Measurements from ENCODE around the gene LSP1. TPM values are rescaled to one million over a fixed set of nuclear protein-coding genes. Genes with fewer than 3 reads are reported as not detected.

LSP1 gene
- total and polyA plus RNA-seq, 10 donors: 136 to 422 (median 335) TPM

DNA sequence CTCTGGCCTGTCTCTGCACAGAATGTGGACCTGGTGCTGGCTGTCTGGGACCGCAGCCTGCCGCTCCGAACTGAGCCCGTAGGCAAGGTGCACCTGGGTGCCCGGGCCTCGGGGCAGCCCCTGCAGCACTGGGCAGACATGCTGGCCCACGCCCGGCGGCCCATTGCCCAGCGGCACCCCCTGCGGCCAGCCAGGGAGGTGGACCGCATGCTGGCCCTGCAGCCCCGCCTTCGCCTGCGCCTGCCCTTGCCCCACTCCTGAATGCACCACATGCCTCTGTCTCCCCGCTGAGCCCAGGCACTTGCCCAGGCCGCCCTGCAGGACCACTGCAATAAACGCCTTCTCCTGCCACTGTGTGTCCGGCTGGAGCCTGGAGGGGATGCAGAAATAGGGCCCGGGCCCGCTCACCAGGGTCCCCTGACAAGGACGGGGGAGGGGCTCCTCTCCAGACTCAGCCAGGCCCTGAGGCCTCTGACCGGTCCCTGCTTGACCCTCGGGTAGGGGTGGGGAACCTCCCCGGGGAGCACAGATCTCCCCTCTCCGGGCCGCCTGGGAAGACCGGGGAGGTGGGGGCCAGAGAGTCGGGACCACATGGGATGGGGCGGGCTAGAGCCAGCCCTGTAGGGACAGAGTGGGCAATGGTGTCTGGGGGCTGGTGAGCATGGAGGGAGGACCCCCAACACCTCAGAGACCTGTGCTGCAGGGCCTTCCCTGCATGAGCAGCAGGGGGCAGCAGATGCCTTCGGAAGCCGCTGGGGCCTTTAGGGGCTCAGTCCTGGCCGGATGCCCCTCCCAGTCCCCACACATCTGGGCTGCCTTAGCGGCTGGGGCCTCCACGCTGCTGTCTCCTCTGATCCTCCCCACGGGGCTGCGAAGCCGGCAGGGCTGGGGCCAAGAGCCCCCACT, 15.5 kb upstream of the LSP1 start:
- Histone ChIP-seq H3K9me3 (no peaks in the 10 kb centered on the region), H3K27ac (peak overlapping the region in 6 of 8 donors; percentile 1 to 94 (median 88)), H3K4me1 (peaks cover 26 to 65% (median 60%) of the 10 kb centered on the region in 6 donors), H3K27me3 (replicated peaks in 1 of 7) (peaks cover 0 to 10% (median 0%) of the 10 kb centered on the region in 7 donors), H3K36me3 (no peaks in the 10 kb centered on the region), H3K4me3 (peak overlapping the region in 1 of 8 donors; percentile 32)
- WGBS, 5 donors: 34 to 60% (median 50%) methylated on average over 17 to 38 of the region's 38 CpGs
- DNase-seq: peak; percentile 96
- intact Hi-C loops (cut with DNase I; ENCODE audit: low total_unique reads): loop anchor here (5.0 kb wide), 1 partner anchor 315 kb away; no protein-coding TSS in a partner anchor
- TF ChIP-seq POLR2A (IDR thresholded peaks at IDR 0.05): no peak
- TF ChIP-seq CTCF (IDR thresholded peaks at IDR 0.05 in 8 of 11, conservative IDR thresholded peaks at IDR 0.05 in 3 of 11): peak; percentile 82 to 98 (median 96)
- TF ChIP-seq POLR2AphosphoS5 (IDR thresholded peaks at IDR 0.05): peak; percentile 65 to 69 (median 67)

DNA sequence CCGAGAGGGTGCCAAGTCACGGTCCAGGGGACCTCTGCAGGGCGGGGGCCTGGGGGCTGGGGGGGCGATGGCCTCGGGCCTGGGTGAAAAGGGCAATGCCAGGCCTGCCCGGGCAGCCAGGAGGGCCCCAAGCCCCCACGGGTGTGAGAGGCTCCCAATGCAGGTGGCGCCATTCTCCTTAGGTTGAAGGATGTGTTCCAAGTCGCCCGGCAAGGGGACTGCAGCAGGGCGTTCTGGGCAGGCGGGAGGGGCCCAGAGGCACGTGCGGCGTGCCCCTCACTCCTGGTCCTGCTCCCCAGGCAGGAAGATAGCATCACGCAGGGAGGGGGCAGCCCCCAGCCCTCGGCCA, 14.8 kb upstream of the LSP1 start:
- no peak for TF ChIP-seq POLR2AphosphoS5 (IDR thresholded peaks at IDR 0.05)
- no peak for TF ChIP-seq POLR2A (IDR thresholded peaks at IDR 0.05)
- peak in 1 of 11 experiments; percentile 1 for TF ChIP-seq CTCF (IDR thresholded peaks at IDR 0.05 in 8 of 11, conservative IDR thresholded peaks at IDR 0.05 in 3 of 11)
- Histone ChIP-seq H3K27me3 (replicated peaks in 1 of 7) (peaks cover 0 to 4% (median 0%) of the 10 kb centered on the region in 7 donors), H3K4me1 (peaks cover 23 to 65% (median 60%) of the 10 kb centered on the region in 6 donors), H3K36me3 (no peaks in the 10 kb centered on the region), H3K4me3 (peak overlapping the region in 1 of 8 donors; percentile 32), H3K27ac (peak overlapping the region in 6 of 8 donors; percentile 1 to 94 (median 88)), H3K9me3 (no peaks in the 10 kb centered on the region)
- no peak for DNase-seq
- WGBS, 5 donors: 36 to 63% (median 47%) methylated on average over 7 to 17 of the region's 17 CpGs
- intact Hi-C loops (cut with DNase I; ENCODE audit: low total_unique reads): loop anchor here (5.0 kb wide), 1 partner anchor 314 kb away; no protein-coding TSS in a partner anchor

DNA sequence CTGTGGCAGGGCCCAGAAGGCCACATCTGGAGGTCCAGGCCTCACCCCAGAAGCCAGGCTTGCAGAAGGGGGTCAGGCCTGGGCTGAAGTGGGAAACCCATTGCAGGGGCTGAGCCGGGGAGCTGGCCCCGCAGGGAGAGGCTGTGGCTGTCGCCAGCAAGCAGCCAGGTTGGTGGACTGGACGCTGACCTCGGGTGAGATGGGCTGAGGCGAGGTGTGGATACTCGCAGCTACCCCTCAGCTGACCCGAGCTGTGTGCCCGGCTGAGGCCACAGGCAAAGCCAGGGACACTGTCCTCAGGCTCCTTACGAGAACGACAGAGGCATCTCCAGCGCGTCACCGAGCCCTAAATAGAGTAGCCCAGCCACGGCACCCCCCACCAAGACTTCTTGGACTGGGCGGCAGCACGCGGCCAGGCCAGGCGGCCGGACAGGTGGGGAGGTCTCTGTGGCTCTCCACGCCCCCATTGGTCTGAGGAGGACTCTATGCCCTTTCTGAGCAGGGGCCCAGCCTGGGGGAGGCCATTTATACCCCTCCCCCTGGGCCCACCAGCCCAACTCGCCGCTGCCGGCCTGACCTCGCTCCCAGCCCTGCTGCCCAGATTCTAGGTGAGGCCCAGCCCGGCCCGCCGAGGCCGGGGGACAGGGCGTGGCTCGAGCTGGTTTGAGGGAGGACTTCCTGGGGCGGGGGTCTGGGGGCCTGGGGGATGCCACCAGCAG, 14.3 kb upstream of the LSP1 start, which contains the start of gene TNNI2:
Gene TNNI2 (plus strand): TSS at position 556 of the 719 bp plus-strand sequence. CDS start 716 bp downstream, outside the sequence.
- Histone ChIP-seq H3K4me1 (peaks cover 25 to 67% (median 65%) of the 10 kb centered on the region in 6 donors), H3K27ac (peak within 1 kb of the TSS; percentile 29 to 94 (median 88)), H3K4me3 (peak within 1 kb of the TSS in 2 of 8 donors; percentile 29 to 67), H3K27me3 (replicated peaks in 1 of 7) (no peaks in the 10 kb centered on the region), H3K36me3 (no peaks in the 10 kb centered on the region), H3K9me3 (no peaks in the 10 kb centered on the region)
- WGBS, 5 donors: 85 to 92% (median 89%) methylated on average over 13 to 32 of the region's 32 CpGs
- intact Hi-C loops (cut with DNase I; ENCODE audit: low total_unique reads): loop anchor here (5.0 kb wide), 1 partner anchor 314 kb away; no protein-coding TSS in a partner anchor
- peak; percentile 86 for DNase-seq
- TF ChIP-seq POLR2AphosphoS5 (IDR thresholded peaks at IDR 0.05) (no peak), POLR2A (IDR thresholded peaks at IDR 0.05) (no peak), CTCF (IDR thresholded peaks at IDR 0.05 in 8 of 11, conservative IDR thresholded peaks at IDR 0.05 in 3 of 11) (no peak)
